Thyroid gland (tissue), 4 donors: Measurements from ENCODE around the gene OR51T1.

ENCODE experiments used
- POLR2A ChIP-seq, 2 donors: fragments of 450-650 bp; IDR thresholded peaks; one replicate each; pipeline ENCODE4 v1.6.1; 2017; ENCODE audit warnings: antibody characterized with exemption in 2 of 2, mild to moderate bottlenecking in 2 of 2, moderate library complexity in 1 of 2
- TF ChIP-seq, protein P1 (sequence below), 6 experiments: fragments of 200-600 bp in 3 of 6; fragments of 450-650 bp in 3 of 6; sonication (generic) in 3 of 6; IDR thresholded peaks; one replicate each; pipeline ENCODE4 v1.5.1; 2016 to 2019; ENCODE audit warnings: antibody characterized with exemption in 6 of 6, mild to moderate bottlenecking in 2 of 6, inconsistent platforms in 1 of 6, moderate library complexity in 1 of 6

DNA sequence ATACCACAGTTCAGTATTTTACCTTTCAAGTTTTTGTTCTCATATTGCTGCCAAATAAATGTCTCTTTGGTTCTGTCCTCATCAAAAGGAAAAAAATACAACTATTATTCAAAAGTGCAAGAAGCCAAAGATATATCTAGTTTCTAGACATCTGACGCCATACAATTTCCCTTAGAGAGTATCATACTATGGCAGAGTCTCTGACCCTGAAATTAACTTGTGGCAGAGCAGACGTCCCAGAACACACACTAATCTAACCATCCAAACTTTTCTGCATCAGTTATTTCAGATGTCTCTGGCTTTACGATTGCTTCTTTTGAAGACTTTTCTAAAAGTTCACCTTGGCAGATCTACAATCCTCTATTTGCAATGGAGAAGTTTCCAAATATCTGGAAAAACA, 2.7 kb downstream of the OR51T1 start:
- no peak for TF ChIP-seq POLR2A (IDR thresholded peaks at IDR 0.05)
- TF ChIP-seq, protein P1, sequence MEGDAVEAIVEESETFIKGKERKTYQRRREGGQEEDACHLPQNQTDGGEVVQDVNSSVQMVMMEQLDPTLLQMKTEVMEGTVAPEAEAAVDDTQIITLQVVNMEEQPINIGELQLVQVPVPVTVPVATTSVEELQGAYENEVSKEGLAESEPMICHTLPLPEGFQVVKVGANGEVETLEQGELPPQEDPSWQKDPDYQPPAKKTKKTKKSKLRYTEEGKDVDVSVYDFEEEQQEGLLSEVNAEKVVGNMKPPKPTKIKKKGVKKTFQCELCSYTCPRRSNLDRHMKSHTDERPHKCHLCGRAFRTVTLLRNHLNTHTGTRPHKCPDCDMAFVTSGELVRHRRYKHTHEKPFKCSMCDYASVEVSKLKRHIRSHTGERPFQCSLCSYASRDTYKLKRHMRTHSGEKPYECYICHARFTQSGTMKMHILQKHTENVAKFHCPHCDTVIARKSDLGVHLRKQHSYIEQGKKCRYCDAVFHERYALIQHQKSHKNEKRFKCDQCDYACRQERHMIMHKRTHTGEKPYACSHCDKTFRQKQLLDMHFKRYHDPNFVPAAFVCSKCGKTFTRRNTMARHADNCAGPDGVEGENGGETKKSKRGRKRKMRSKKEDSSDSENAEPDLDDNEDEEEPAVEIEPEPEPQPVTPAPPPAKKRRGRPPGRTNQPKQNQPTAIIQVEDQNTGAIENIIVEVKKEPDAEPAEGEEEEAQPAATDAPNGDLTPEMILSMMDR (IDR thresholded peaks at IDR 0.05), result no peak
